OCI-LY3 (cell line): Measurements from ENCODE around the gene ST7.

ENCODE experiments used
- CTCF ChIP-seq: fragments of 200-600, 300-600 bp; sonication (generic); IDR thresholded peaks from 2 replicates; pipeline ENCODE4 v1.5.1; 2014; ENCODE audit warnings: antibody characterized with exemption, low read length, low read depth
- EZH2phosphoT487 ChIP-seq: fragments of 200-600 bp; shearing (Covaris generic); IDR thresholded peaks from 2 replicates; pipeline ENCODE4 v1.6.1; 2018; ENCODE audit warnings: antibody characterized with exemption, mixed run types, low read depth

- TF ChIP-seq CTCF (no peak), EZH2phosphoT487 (no peak)
These were observed 111.4 kb downstream of the ST7 start for GRCh38 chr7:117064688-117065087.
